RWPE1 (cell line): Measurements from ENCODE around the gene PDE8B.

ENCODE experiments used
- CTCF ChIA-PET: fragments of 350-600 bp; sonication (Branson Sonifier 250); formaldehyde crosslinking; extraction: SDS; loops from one replicate; lab custom pipeline; 2021; lab: Yijun Ruan, JAX
- POLR2A ChIA-PET: fragments of 400-600 bp; formaldehyde crosslinking; extraction: SDS; loops from one replicate; lab custom pipeline; 2020; ENCODE audit warnings: antibody characterized with exemption; ENCODE audit not compliant: low non-redundant PET; lab: Yijun Ruan, JAX
- DNase-seq: peaks from one replicate; pipeline ENCODE4 v3.0.0; 2012; ENCODE audit warnings: low spot score
- H3K27ac ChIP-seq: fragments of 450-650 bp; 2 replicates; pipeline ENCODE4 v1.5.1; 2017
- TF ChIP-seq, protein P1 (sequence below): fragments of 450-650 bp; conservative IDR thresholded peaks from 2 replicates; pipeline ENCODE4 v1.5.1; 2017; ENCODE audit warnings: low read depth, mild to moderate bottlenecking

PDE8B gene

GRCh38 chr5:77360381-77360780 is 149.9 kb downstream of the PDE8B start:
- TF ChIP-seq, protein P1, sequence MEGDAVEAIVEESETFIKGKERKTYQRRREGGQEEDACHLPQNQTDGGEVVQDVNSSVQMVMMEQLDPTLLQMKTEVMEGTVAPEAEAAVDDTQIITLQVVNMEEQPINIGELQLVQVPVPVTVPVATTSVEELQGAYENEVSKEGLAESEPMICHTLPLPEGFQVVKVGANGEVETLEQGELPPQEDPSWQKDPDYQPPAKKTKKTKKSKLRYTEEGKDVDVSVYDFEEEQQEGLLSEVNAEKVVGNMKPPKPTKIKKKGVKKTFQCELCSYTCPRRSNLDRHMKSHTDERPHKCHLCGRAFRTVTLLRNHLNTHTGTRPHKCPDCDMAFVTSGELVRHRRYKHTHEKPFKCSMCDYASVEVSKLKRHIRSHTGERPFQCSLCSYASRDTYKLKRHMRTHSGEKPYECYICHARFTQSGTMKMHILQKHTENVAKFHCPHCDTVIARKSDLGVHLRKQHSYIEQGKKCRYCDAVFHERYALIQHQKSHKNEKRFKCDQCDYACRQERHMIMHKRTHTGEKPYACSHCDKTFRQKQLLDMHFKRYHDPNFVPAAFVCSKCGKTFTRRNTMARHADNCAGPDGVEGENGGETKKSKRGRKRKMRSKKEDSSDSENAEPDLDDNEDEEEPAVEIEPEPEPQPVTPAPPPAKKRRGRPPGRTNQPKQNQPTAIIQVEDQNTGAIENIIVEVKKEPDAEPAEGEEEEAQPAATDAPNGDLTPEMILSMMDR = no peak
- CTCF ChIA-PET = no interaction called here
- no peak for DNase-seq
- POLR2A ChIA-PET = no interaction called here
- H3K27ac ChIP-seq = no peak overlapping the region

DNA sequence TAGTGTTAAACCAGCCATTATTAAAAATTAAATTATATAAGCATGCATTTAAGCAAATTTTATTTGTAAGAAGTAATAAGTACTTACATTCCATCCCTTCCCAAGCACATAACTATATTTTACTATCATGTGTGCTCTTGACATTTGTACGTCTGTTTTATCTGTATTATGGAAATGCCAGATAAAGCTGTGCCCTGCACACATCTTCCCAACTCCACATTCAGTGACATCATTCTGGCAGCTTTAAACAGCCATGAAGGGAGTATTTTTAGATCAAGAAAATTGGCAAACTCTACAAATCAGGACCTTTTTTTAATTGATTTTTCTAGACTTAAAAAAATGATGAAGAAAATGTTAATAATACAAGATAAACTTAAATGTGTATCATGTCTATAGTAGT is 150.5 kb downstream of the PDE8B start:
- TF ChIP-seq, protein P1 = no peak
- CTCF ChIA-PET = no interaction called here
- POLR2A ChIA-PET = no interaction called here
- no peak for DNase-seq
- H3K27ac ChIP-seq = no peak overlapping the region

DNA sequence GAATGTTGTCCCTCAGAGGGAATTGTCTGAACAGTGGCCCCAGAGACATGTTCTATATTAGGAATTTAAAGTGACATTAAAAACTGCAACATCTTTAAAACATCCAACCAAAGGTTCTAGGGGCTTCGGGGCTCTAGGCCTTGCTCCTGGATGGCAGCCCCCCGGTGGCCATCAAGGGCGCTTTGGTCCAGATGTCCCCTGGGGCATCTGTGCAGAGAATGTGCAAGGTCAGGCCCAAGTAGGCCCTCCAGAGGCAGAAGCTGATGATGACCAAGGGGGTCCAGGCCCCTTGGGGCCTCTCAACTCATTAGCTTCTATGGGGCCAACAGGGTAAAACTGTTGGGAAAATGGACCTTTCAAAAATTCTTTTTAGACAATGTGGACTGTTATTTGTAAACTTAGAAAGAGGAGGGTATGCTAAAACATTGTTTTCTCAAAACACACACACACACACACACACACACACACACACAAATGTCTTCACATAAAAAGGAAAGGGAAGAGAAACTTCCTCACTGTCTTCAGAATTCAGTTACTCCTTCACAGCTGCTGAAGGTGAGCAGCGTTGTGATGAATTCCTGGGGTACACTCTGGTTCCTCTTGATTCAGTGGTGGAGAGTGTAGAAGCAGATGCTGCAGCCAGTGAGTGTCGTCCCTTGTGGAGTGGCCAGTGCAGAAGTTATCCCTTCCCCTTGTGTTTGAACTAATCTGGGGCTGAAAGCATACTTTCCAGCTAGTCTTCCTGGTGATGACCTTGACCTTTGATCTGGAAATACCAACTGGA is 156.4 kb downstream of the PDE8B start:
- ChIA-PET POLR2A (no interaction called here), CTCF (interaction anchor here (0.6 kb wide), 2 partner anchors 14 to 609 kb away, joined by 3 to 6 read pairs; no protein-coding TSS in a partner anchor)
- DNase-seq = no peak
- TF ChIP-seq, protein P1 = no peak
- no peak overlapping the region for H3K27ac ChIP-seq

- TF ChIP-seq, protein P1 = no peak
- POLR2A ChIA-PET = no interaction called here
These were observed 157.3 kb downstream of the PDE8B start for GRCh38 chr5:77367741-77368140.

DNA sequence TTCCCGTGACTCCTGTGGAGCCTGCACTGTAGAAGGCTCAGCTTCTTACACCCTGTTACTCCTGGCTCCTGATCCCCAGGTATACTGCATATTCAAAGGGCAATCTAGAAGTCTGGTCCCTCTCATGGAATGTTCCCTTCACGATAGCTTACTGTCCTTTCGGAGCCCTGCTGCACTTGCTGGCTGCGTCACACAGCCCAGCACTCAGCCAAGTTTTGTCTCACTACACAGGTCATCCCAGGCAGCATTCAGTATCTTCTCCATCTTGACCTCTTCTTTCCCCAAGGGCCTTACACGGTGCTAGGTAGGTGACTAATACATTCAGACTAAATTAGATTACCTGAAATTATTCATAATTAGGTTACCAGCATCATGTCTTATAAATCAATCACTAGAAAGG is 157.9 kb downstream of the PDE8B start:
- DNase-seq = no peak
- TF ChIP-seq, protein P1 = no peak
- ChIA-PET CTCF (interaction anchor here (0.7 kb wide), 1 partner anchor 29 kb away, joined by 5 read pairs; no protein-coding TSS in a partner anchor), POLR2A (no interaction called here)
- no peak overlapping the region for H3K27ac ChIP-seq

More at GRCh38 chr5:77367741-77368140, 157.3 kb downstream of the PDE8B start:
- peak; percentile 22 for DNase-seq
- no peak overlapping the region for H3K27ac ChIP-seq
- CTCF ChIA-PET = interaction anchor here (0.6 kb wide), 1 partner anchor 15 kb away, joined by 3 read pairs; no protein-coding TSS in a partner anchor

DNA sequence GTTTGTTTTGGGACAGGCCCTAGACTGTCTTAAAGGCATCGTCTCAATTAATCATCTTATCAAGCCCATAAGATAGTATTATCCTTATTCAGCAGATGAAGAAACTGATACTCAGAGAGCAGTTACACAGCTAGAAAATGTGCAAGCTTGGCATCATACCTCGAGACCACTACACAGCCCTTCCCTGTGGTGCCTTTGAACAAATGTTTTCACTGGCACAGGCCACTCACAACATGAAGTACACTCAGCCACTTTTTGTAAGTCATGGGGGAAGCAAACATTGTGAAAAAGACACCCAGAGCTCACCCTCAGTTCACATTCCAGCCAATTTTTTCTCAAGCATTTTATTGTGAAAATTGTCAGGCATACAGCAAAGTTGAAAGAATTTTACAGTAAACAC is 159.1 kb downstream of the PDE8B start:
- ChIA-PET POLR2A (no interaction called here), CTCF (no interaction called here)
- H3K27ac ChIP-seq = no peak overlapping the region
- DNase-seq = no peak
- TF ChIP-seq, protein P1 = no peak
